ENCODE measurements around the gene SUPV3L1.
A peak's percentile ranks its signal among the peaks of the same experiment; 100 is the strongest.
"Not testable (repeated sequence)": the region's sequence is repeated elsewhere in the genome, so short reads cannot be mapped to it uniquely, and the experiment has no call there.

Gene SUPV3L1

DNA sequence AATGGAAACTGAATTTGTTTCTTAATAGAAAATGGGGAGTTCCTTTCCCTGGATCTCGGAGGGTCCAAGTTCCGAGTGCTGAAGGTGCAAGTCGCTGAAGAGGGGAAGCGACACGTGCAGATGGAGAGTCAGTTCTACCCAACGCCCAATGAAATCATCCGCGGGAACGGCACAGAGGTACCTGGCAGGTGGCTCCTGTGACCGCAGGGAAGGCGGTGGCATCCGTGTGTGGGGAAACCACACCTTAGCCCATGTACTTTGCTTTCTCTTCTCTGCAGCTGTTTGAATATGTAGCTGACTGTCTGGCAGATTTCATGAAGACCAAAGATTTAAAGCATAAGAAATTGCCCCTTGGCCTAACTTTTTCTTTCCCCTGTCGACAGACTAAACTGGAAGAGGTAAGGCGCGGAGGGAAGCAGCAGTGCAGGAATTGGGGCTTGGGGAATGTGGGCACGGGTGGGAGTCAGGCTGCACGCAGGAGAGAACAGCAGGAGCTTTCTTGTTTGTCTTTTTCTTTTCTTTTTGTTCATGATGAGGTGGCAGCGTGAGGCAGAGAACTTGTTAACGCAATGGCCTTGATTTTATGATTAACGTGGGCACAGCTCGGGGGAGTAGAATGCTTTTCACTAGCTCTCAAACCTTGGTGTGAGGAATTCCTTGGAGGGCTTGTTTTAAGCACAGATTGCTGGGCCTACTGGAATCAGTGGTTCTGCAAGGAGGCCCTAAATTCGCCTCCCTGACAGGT is 52.9 kb downstream of the SUPV3L1 start:
- peak; percentile 23 for DNase-seq

DNA sequence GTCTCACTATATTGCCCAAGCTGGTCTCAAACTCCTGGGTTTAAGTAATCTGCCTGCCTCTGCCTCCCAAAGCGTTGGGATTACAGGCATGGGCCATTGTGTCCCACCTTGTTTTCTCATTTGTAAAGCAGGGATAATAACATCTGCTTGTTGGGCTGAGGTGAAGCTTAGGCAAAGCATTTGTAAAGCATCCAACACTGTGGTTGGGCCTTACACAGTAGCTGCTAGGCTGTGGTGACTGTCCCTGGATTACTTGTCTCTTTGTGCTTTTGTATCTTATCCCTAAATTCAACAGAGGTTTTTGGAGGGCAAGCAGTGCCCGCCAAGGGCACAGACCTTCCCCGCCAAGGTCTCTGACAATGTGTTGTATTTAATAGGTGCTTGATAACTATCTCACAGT is 54.4 kb downstream of the SUPV3L1 start:
- no peak for DNase-seq

DNA sequence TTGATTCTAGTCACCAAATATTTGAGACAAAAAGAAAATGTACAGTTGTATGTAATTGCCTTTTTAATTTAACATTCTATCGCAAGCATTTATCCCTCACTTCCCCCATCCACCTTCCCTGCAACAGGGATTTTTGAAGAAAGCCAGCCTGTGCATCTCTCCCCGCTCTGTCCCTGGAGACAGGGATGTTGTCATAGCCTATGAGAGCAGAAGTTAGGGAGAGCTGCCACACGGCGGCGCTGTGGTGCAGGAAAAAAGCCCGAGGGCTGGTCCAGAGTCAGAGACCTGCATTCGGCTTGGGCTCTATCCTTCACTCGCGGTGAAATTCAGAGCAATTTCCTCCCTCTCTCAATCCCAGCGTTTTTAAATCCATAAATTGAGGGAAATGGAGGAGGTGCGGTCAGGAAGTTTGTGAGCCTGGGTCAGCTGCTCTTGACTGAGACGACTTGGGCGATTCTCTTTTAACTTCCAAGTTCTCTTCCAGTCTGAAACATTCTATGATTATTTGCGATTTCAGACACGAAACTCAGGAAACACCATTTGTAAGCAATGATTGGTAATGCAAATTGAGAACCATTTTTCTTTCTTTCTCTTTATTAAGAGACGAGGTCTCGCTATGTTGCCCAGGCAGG is 57.6 kb downstream of the SUPV3L1 start:
- peak; percentile 92 for DNase-seq

GRCh38 chr10:69239136-69239535 is 59.1 kb downstream of the SUPV3L1 start:
- no peak for DNase-seq

GRCh38 chr10:69239816-69240434 is 59.9 kb downstream of the SUPV3L1 start:
- DNase-seq: no peak

DNA sequence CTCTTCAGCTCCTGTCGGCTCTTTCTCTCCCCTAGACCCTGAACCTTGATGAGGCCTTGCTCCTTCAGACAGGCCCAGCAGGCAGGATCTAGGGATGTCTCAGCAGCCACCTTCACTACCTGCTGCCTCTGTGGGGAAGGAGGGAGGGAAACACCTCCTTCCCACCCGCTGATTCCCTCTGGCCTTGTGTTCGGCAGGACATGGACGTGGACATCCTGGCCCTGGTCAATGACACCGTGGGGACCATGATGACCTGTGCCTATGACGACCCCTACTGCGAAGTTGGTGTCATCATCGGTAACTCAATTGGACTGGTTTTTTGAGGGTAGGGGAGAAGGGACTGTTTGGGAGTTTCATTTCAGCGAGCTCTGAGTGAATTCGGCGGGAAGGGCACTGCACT is 60.4 kb downstream of the SUPV3L1 start:
- no peak for DNase-seq

DNA sequence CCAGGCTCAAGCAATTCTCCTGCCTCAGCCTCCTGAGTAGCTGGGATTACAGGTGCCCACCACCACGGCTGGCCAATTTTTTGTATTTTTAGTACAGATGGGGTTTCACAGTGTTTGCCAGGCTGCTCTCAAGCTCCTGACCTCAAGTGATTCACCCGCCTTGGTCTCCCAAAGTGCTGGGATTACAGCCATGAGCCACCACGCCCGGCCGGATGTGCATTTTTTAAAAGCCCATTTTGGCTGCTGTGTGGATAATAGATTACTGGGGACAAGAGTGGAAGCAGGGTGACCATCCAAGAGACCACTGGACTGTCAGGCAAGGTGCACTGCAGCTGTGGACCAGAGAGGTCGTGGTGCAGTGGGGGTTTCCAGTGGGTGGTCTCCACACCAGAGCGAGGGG is 61.5 kb downstream of the SUPV3L1 start:
- no peak for DNase-seq

DNA sequence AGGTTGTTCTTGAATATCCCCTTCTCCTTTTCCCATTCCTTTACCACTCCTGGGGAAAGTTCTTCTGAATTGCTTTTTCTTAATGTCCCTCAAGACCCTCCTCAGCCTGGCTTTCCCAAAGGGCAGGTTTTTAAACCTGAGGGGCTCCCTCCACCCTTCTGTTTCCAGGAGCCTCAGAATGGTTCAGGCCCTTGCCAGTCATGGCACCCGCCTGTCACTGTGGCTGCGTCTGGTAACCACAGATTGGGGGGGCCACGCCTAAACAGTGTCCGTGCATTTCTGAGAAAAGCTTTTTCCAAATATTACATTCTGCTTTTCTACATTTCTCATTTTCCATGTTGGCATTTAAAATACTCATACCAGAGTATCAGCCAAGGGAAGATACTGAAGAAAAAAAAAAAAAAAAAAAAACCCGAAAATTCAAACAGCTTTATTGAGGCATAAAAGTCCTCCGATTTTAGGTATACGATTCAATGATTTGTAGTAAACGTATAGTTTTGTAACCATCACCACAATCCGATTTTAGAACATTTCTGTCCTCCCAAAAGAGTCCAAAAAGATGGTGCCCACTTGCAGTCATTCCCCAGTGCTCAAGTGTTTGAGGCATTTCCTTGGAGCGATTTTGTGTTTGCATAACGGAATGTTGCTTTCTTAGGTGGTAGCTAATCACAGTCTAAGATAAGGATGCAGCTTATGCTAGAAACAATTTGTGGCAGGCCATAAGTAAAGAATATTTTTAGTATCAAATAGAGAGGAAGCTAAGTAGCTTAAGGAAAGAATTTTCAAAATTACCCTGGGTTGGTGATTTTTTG is 62.2 kb downstream of the SUPV3L1 start:
- DNase-seq: no peak

GRCh38 chr10:69242852-69243212 is 62.8 kb downstream of the SUPV3L1 start:
- no peak for DNase-seq

- no peak for DNase-seq
Observed at GRCh38 chr10:69243817-69244216, 63.8 kb downstream of the SUPV3L1 start.

GRCh38 chr10:69246036-69246435 is 66.0 kb downstream of the SUPV3L1 start:
- no peak for DNase-seq

- no peak for DNase-seq
Observed at GRCh38 chr10:69246581-69247312, 66.7 kb downstream of the SUPV3L1 start.

- no peak for DNase-seq
Observed at GRCh38 chr10:69247313-69247710, 67.3 kb downstream of the SUPV3L1 start.

DNA sequence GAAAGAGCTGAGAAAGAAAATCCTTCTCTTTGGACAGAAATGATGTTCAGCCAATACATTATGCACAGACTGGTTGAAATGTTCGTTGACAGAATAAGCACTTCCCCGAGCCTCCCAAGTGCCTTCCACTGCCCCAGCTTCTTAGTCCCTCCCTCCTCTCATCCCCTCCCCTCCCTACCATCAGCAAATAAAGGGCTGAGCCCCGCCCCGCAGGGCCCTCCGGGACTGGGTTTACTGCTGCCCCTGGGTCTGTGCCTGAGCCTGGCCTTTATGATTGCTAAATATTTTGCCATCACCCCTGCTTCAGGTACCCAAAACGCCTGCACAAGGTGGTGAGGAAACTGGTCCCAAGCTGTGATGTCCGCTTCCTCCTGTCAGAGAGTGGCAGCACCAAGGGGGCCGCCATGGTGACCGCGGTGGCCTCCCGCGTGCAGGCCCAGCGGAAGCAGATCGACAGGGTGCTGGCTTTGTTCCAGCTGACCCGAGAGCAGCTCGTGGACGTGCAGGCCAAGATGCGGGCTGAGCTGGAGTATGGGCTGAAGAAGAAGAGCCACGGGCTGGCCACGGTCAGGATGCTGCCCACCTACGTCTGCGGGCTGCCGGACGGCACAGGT is 68.2 kb downstream of the SUPV3L1 start:
- no peak for DNase-seq

DNA sequence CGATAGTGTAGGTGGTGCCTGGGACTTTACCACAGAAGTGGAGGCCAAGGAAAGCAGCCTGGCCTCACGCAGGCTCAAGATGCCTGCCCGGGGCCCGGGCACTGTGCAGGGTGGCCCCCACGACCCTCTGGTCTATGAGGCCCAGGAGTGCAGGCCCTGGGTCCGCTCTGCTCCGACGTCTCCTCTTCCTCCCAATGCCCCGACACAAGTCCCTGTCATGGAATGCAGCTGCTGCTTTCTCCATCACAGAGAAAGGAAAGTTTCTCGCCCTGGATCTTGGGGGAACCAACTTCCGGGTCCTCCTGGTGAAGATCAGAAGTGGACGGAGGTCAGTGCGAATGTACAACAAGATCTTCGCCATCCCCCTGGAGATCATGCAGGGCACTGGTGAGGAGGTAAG is 70.0 kb downstream of the SUPV3L1 start:
- no peak for DNase-seq

DNA sequence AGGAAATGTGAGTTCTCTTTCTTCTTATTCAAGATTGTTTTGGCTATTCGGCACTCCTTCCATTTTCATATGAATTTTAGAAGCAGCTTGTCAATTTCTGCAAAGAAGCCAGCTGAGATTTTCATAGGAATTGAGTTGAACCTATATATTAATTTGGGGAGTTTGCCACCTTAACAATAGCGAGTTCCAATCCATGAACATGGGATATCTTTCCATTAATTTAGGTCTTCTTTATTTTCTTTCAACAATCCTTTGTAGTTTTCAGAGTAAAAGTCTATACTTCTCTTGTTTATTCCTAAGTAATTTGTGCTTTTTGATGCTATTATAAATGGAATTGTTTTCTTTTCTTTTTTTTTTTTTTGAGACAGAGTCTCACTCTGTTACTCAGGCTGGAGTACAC is 71.4 kb downstream of the SUPV3L1 start:
- DNase-seq: not testable (repeated sequence)

DNA sequence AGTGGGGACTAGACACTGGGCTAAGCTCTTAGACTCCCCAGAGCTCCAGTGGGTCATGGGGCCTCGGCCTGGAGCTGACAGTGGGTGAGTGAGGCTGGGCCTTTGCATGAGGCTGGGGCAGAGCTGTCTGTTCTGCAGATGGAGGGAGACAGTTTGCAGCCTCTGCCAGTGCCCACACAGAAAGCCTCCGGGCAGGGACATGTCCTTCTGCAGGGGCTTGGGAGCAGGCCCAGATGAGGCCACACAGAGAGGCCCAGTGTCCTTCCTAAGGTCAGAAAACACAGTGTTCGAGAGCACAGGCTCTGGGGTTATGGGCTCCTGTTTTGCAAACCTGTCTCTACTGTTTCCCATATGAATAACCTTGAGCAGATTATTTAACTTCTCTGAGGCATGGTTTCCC is 73.1 kb downstream of the SUPV3L1 start:
- no peak for DNase-seq

DNA sequence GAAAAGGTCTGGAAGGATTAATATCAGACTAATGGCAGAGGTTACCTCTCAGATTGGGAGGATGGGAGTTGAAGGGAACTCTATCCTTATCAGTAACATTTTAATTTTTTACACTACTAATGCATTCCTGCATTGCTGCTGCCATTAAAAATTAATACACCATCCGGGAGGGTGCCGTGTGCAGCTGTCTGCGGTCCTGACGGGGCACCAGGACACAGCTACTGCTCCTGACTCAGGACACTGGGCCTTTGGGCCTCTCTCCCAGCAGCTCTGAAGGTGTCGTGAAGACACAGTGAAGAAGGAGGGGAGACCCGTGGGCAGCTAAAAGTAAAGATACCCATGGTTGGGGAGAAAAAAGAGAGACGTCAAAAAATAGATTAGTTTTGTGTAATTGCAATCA is 74.8 kb downstream of the SUPV3L1 start:
- DNase-seq: no peak

All from activated CD4-positive, alpha-beta T cell treated with anti-CD3 and anti-CD28 coated beads for 48 hours (primary cell).